NB4 (cell line): Measurements from ENCODE around the gene LRP4.

ENCODE experiments used
- CTCF ChIP-seq: IDR thresholded peaks from one replicate; pipeline ENCODE4 v1.5.1; 2012; ENCODE audit warnings: low read depth, low read length
- MYC ChIP-seq: IDR thresholded peaks from 2 replicates; pipeline ENCODE4 v1.6.1; 2011; ENCODE audit warnings: low read depth, low read length
- POLR2A ChIP-seq: IDR thresholded peaks from 2 replicates; pipeline ENCODE4 v1.6.1; 2011; ENCODE audit warnings: mild to moderate bottlenecking; ENCODE audit not compliant: insufficient read length; ENCODE audit errors: extremely low read depth
- TF ChIP-seq, protein P1 (sequence below): IDR thresholded peaks from 2 replicates; pipeline ENCODE4 v1.6.1; 2011; ENCODE audit warnings: low read depth, low read length

DNA sequence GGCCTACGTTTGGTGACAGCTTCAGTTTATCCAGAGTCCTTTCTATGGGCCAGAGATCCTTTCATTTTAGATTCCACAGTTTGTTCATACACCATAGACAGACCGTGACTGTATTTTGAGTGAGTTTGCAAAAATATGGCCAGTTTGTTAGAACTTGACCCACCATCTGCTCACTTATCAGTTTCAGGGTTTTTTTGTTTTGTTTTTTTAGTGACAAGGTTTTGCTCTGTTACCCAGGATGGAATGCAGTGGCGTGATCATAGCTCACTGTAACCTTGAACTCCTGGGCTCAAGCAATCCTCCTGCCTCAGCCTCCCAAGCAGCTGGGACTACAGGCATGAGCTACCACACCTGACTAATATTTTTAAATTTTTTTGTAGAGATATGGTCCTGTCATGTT lies 63.2 kb downstream of the LRP4 start:
- no peak for TF ChIP-seq POLR2A
- TF ChIP-seq CTCF: no peak
- TF ChIP-seq, protein P1, sequence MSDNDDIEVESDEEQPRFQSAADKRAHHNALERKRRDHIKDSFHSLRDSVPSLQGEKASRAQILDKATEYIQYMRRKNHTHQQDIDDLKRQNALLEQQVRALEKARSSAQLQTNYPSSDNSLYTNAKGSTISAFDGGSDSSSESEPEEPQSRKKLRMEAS: no peak
- no peak for TF ChIP-seq MYC
